ENCODE measurements around the gene CBX7. TPM values are rescaled to one million over a fixed set of nuclear protein-coding genes. Genes with fewer than 3 reads are reported as not detected.

CBX7 gene
- total RNA-seq, 4 donors from 2014 or later = 41.2 to 58.6 (median 53.2) TPM

DNA sequence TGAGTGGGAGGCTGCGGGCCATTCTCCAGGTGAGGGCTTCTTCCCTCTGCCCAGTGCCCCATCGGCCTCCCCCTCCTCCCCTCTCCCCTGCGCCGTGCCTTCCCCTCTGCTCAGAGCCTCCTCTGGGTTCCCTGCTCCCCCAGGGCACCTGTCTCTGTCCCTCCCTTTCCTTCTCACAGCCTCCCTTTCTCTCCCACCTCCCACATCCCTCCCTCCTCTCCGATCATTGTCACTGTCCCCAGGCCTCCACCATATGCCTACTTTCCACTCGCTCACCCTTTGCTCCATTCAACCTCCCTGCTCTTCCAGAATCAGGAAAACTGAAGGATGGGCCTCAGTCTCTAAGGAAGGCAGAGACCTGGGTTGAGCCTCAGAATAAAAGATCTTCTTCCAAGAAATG lies 65.4 kb downstream of the CBX7 start:
- H3K4me1 ChIP-seq = peaks cover 0 to 8% (median 0%) of the 10 kb centered on the region in 4 donors
- no peaks in the 10 kb centered on the region for H3K27me3 ChIP-seq
- no peak overlapping the region for H3K27ac ChIP-seq
- no peaks in the 10 kb centered on the region for H3K9me3 ChIP-seq
- TF ChIP-seq POLR2A (IDR thresholded peaks at IDR 0.05) = no peak
- TF ChIP-seq, protein P1, sequence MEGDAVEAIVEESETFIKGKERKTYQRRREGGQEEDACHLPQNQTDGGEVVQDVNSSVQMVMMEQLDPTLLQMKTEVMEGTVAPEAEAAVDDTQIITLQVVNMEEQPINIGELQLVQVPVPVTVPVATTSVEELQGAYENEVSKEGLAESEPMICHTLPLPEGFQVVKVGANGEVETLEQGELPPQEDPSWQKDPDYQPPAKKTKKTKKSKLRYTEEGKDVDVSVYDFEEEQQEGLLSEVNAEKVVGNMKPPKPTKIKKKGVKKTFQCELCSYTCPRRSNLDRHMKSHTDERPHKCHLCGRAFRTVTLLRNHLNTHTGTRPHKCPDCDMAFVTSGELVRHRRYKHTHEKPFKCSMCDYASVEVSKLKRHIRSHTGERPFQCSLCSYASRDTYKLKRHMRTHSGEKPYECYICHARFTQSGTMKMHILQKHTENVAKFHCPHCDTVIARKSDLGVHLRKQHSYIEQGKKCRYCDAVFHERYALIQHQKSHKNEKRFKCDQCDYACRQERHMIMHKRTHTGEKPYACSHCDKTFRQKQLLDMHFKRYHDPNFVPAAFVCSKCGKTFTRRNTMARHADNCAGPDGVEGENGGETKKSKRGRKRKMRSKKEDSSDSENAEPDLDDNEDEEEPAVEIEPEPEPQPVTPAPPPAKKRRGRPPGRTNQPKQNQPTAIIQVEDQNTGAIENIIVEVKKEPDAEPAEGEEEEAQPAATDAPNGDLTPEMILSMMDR (IDR thresholded peaks at IDR 0.05) = no peak
- no peaks in the 10 kb centered on the region for H3K36me3 ChIP-seq
- no peak overlapping the region for H3K4me3 ChIP-seq
- no peak for DNase-seq

DNA sequence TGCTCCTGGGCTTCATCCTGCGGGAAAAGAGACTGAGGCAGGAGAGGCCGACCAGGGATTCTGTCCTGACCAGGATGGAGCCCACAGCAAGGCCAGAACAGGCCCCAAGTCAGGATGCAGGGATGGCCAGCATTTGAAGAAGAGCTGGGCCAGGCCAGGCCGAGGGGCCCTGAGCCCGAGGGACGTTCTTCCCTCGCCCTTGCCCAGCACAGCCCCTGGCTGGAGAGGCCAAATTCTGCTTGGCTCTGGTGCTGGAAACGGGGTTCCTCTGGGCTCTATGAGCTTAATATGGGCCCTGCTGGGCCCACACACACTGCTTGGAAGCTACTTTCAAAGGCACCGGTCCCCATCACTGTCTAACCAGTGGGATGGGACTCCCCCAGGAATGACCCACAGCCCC lies 67.8 kb downstream of the CBX7 start:
- H3K4me3 ChIP-seq = no peak overlapping the region
- H3K27me3 ChIP-seq = no peaks in the 10 kb centered on the region
- H3K9me3 ChIP-seq = no peaks in the 10 kb centered on the region
- H3K4me1 ChIP-seq = no peaks in the 10 kb centered on the region
- H3K36me3 ChIP-seq = peaks cover 0 to 11% (median 0%) of the 10 kb centered on the region in 3 donors
- no peak for TF ChIP-seq POLR2A (IDR thresholded peaks at IDR 0.05)
- TF ChIP-seq, protein P1 (IDR thresholded peaks at IDR 0.05) = no peak
- DNase-seq = no peak
- H3K27ac ChIP-seq = no peak overlapping the region

DNA sequence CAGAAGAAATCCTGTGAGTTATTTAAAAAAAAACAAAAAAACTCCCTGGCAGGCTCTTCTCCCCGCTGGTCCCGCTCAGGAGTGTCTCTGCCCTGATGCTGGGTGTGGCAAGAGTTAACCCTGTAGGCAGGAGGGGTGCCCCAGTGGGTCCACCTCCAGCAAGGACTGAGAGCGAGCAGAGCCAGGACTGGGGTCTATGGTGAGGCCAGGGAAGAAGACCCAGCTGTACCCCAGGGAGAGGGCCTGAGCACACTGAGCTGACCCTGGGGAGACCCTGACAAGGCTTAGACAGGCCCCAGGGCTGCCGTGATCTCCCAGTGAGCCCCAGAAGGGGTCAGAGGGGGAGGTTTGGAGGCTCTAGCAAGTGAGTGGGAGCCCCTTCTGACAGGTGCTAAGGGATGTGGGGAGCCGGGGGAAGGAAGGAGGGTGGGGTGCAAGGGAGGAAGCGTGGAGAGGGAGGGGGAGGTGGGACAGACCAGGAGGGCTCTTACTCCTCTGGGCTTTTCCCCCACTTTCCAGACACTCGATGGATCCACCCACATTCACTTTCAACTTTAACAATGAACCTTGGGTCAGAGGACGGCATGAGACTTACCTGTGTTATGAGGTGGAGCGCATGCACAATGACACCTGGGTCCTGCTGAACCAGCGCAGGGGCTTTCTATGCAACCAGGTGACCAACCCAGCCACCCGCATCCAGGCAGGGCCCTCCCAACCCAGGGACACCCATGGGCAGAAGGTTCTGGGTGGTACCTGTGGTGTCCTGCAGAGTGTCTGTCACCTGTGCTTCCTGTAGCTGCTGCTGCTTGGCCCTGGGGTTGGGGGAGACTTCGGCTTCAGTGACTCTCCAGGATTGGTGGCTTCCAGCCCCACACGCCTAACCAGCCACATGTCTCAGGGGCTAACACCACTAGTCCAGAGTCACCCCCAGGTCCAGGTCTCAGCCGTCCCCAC lies 69.0 kb downstream of the CBX7 start:
- Histone ChIP-seq H3K9me3 (no peaks in the 10 kb centered on the region), H3K4me1 (no peaks in the 10 kb centered on the region), H3K27me3 (no peaks in the 10 kb centered on the region), H3K27ac (no peak overlapping the region), H3K4me3 (no peak overlapping the region), H3K36me3 (peaks cover 0 to 11% (median 0%) of the 10 kb centered on the region in 3 donors)
- DNase-seq = no peak
- TF ChIP-seq, protein P1 (IDR thresholded peaks at IDR 0.05) = no peak
- no peak for TF ChIP-seq POLR2A (IDR thresholded peaks at IDR 0.05)

DNA sequence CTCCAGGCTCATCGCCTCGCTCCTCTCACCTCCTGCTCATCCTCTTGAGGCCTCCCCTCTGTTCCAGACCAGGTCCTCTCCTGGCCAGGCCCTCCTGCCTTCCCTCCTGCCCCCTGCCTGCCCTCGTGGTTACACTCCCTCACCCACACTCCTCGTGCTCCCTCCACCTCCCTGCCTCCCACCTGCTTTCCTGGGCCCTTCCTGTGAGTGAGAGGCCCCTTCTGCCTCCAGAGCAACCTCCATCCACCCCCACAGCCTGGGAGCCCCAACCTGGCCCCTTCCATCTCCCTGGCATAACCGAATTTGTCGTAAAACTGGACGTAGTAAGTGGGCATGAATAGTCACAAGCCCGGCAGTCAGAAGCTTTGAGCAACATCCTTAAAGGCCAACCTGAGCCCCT lies 70.9 kb downstream of the CBX7 start:
- peak in 1 of 3 donors; percentile 27 for DNase-seq
- no peak for TF ChIP-seq POLR2A (IDR thresholded peaks at IDR 0.05)
- TF ChIP-seq, protein P1 (IDR thresholded peaks at IDR 0.05) = no peak
- no peak overlapping the region for H3K4me3 ChIP-seq
- no peaks in the 10 kb centered on the region for H3K9me3 ChIP-seq
- H3K36me3 ChIP-seq = peaks cover 0 to 11% (median 0%) of the 10 kb centered on the region in 3 donors
- peaks cover 0 to 11% (median 10%) of the 10 kb centered on the region in 4 donors for H3K4me1 ChIP-seq
- no peak overlapping the region for H3K27ac ChIP-seq
- H3K27me3 ChIP-seq = no peaks in the 10 kb centered on the region

DNA sequence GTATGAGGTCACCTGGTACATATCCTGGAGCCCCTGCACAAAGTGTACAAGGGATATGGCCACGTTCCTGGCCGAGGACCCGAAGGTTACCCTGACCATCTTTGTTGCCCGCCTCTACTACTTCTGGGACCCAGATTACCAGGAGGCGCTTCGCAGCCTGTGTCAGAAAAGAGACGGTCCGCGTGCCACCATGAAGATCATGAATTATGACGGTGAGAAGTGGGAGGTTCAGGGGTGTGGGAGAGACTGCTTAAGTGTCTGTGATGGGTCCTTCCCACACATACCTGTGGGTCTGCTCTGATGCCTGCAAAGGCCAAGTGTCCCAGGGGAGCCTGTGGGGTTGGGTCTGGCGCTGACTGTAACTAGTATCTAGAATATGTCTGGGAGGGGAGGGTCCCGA lies 71.5 kb downstream of the CBX7 start:
- Histone ChIP-seq H3K9me3 (no peaks in the 10 kb centered on the region), H3K4me1 (peaks cover 0 to 11% (median 10%) of the 10 kb centered on the region in 4 donors), H3K36me3 (peaks cover 0 to 11% (median 0%) of the 10 kb centered on the region in 3 donors), H3K4me3 (no peak overlapping the region), H3K27me3 (no peaks in the 10 kb centered on the region), H3K27ac (no peak overlapping the region)
- TF ChIP-seq, protein P1 (IDR thresholded peaks at IDR 0.05) = no peak
- TF ChIP-seq POLR2A (IDR thresholded peaks at IDR 0.05) = no peak
- peak in 1 of 3 donors; percentile 25 for DNase-seq

Small RNA genes within 50 kb of the gene (small RNA-seq; reads per million reads assigned to genes)
- 0 reads per million in 2 donors for gene COX5BP7

Other genes starting within 250 kb of the CBX7 start
- 1 to 10 TPM in 1 of 4 donors, not detected in 3; 9.1 TPM for gene APOBEC3A, start 195.1 kb downstream of the CBX7 start, total RNA-seq
- gene APOBEC3B, start 170.3 kb downstream of the CBX7 start, total RNA-seq = 1 to 10 TPM in 3 of 4 donors, not detected in 1; 1.1 to 2.7 (median 1.9) TPM
- 10 to 100 TPM in 1 of 4 donors, 1 to 10 TPM in 3; 4.1 to 35.5 (median 4.4) TPM for gene APOBEC3C, start 138.4 kb downstream of the CBX7 start, total RNA-seq
- 1 to 10 TPM; 2.6 to 8.3 (median 3.6) TPM for gene APOBEC3D, start 131.6 kb downstream of the CBX7 start, total RNA-seq
- 1 to 10 TPM in 3 of 4 donors, under 1 TPM in 1; 0.70 to 8.3 (median 1.6) TPM for gene APOBEC3F, start 111.8 kb downstream of the CBX7 start, total RNA-seq
- 1 to 10 TPM; 2.1 to 8.3 (median 4.7) TPM for gene APOBEC3G, start 75.4 kb downstream of the CBX7 start, total RNA-seq
- gene APOBEC3H, start 55.4 kb downstream of the CBX7 start, total RNA-seq = not detected
- gene PDGFB, start 92.3 kb upstream of the CBX7 start, total RNA-seq = 10 to 100 TPM in 1 of 4 donors, 1 to 10 TPM in 3; 1.8 to 10.7 (median 3.8) TPM
- 1,000 to 10,000 TPM in 3 of 4 donors, 100 to 1,000 TPM in 1; 736 to 1,914 (median 1,266) TPM for gene RPL3, start 166.9 kb upstream of the CBX7 start, total RNA-seq
- 10 to 100 TPM in 1 of 4 donors, 1 to 10 TPM in 2, under 1 TPM in 1; 0.35 to 22.3 (median 2.5) TPM for gene SYNGR1, start 197.3 kb upstream of the CBX7 start, total RNA-seq
- gene TAB1, start 247.1 kb upstream of the CBX7 start, total RNA-seq = 10 to 100 TPM; 15.6 to 74.3 (median 23.4) TPM

All from Peyer's patch (tissue), 4 donors.